Esophagus squamous epithelium (tissue), 4 donors: Measurements from ENCODE around the gene RIBC2.

Experiments
- CTCF ChIP-seq, 6 experiments: fragments of 450-650 bp in 4 of 6; fragments of 200-600 bp in 2 of 6; sonication (generic) in 2 of 6; IDR thresholded peaks; one replicate each; pipeline ENCODE4 v1.5.1; 2016 to 2019; ENCODE audit warnings: antibody characterized with exemption in 6 of 6, mild to moderate bottlenecking in 4 of 6, moderate library complexity in 4 of 6
- POLR2A ChIP-seq, 4 donors: fragments of 450-650 bp; IDR thresholded peaks; one replicate each; pipeline ENCODE4 v1.6.1; 2017; ENCODE audit warnings: antibody characterized with exemption in 4 of 4, mild to moderate bottlenecking in 4 of 4, moderate library complexity in 3 of 4

- no peak for TF ChIP-seq CTCF (IDR thresholded peaks at IDR 0.05)
- no peak for TF ChIP-seq POLR2A (IDR thresholded peaks at IDR 0.05)
Measured at GRCh38 chr22:45425531-45426265, 12.2 kb downstream of the RIBC2 start.
